ENCODE measurements around the gene PPP2R5D. TPM values are rescaled to one million over a fixed set of nuclear protein-coding genes. Genes with fewer than 3 reads are reported as not detected.

The PPP2R5D gene
- total RNA-seq, 1 experiment from 2014 or later = 53.5 TPM

DNA sequence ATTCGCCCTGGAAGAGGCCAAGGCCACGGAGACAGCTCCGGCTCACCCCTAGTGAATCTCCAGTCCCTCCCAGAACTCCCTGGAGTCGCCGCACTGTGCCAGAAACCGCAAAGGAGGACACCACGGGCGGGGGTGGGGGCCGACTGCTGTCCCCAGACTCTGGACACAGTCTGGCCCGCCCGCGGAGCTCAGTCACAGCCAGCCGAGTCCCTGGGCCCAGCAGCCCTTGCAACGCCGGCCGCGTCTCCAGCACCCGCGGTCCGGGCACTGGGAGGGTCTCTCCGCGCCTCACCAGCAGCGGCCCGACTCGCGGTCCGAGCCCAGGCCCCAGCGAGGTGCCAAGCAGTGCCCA lies 5.9 kb upstream of the PPP2R5D start:
- TF ChIP-seq, protein P1, sequence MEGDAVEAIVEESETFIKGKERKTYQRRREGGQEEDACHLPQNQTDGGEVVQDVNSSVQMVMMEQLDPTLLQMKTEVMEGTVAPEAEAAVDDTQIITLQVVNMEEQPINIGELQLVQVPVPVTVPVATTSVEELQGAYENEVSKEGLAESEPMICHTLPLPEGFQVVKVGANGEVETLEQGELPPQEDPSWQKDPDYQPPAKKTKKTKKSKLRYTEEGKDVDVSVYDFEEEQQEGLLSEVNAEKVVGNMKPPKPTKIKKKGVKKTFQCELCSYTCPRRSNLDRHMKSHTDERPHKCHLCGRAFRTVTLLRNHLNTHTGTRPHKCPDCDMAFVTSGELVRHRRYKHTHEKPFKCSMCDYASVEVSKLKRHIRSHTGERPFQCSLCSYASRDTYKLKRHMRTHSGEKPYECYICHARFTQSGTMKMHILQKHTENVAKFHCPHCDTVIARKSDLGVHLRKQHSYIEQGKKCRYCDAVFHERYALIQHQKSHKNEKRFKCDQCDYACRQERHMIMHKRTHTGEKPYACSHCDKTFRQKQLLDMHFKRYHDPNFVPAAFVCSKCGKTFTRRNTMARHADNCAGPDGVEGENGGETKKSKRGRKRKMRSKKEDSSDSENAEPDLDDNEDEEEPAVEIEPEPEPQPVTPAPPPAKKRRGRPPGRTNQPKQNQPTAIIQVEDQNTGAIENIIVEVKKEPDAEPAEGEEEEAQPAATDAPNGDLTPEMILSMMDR (conservative IDR thresholded peaks at IDR 0.05) = no peak
- WGBS (ENCODE audit: extremely low coverage, insufficient read length, low lambda C conversion rate) = no CpG with 5 or more reads among the region's 28 CpGs
- Histone ChIP-seq H3K9ac (ENCODE audit: extremely low read depth, insufficient read length, low read length) (peak overlapping the region; percentile 2), H3K79me1 (ENCODE audit: insufficient read depth, low read depth, low read length, poor library complexity, severe bottlenecking) (no peaks in the 10 kb centered on the region), H2AFZ (ENCODE audit: low read length) (no peak overlapping the region), H3K23me2 (ENCODE audit: insufficient read length, low read depth, low read length, poor library complexity, severe bottlenecking) (peaks cover 11% of the 10 kb centered on the region), H3K9me3 (ENCODE audit: control insufficient read depth, low read depth, low read length) (no peaks in the 10 kb centered on the region), H3K18ac (ENCODE audit: insufficient read length, low read depth, low read length) (no peak overlapping the region), H2BK20ac (ENCODE audit: low read depth, low read length, poor library complexity, severe bottlenecking) (no peak overlapping the region), H2BK5ac (ENCODE audit: insufficient read length, low read length) (no peak overlapping the region), H4K91ac (ENCODE audit: insufficient read length, low read depth, low read length) (no peak overlapping the region), H3K4me1 (ENCODE audit: insufficient read depth, low read length) (no peaks in the 10 kb centered on the region; the same call in 1 of the 2 replicates), H3T11ph (ENCODE audit: low read length) (no peak overlapping the region), H4K20me1 (ENCODE audit: control insufficient read depth, insufficient read depth, insufficient read length) (no peaks in the 10 kb centered on the region), H4K8ac (replicated peaks; ENCODE audit: insufficient read length, low read depth, low read length) (no peak overlapping the region), H2BK12ac (ENCODE audit: insufficient read length, low read depth, low read length) (no peak overlapping the region), H4K5ac (ENCODE audit: insufficient read length, low read depth, low read length) (no peak overlapping the region), H3K27ac (ENCODE audit: insufficient read length, low read depth, low read length) (no peak overlapping the region), H3K27me3 (ENCODE audit: insufficient read depth, low read length) (no peaks in the 10 kb centered on the region), H3K56ac (ENCODE audit: insufficient read length, low read depth, low read length) (no peak overlapping the region), H3K79me2 (ENCODE audit: insufficient read depth, low read length) (no peaks in the 10 kb centered on the region), H2AK5ac (ENCODE audit: insufficient read length, low read length) (no peak overlapping the region), H2BK120ac (ENCODE audit: low read depth, low read length, poor library complexity, severe bottlenecking) (no peak overlapping the region), H3K4me2 (ENCODE audit: insufficient read depth, insufficient read length, low read length) (peak overlapping the region; percentile 76), H3K23ac (ENCODE audit: insufficient read length, low read depth, low read length) (no peak overlapping the region), H3K4ac (ENCODE audit: low read depth, low read length) (no peak overlapping the region), H2BK15ac (ENCODE audit: low read depth, low read length) (no peak overlapping the region), H3K14ac (ENCODE audit: insufficient read depth, low read length) (no peak overlapping the region)
- DNase-seq = peak; percentile 41
- Mint-ChIP-seq H3K9me3 (no peaks in the 10 kb centered on the region), H3K36me3 (ENCODE audit: insufficient read depth in 1 of 3, low read depth in 3 of 3) (peaks cover 4 to 10% (median 7%) of the 10 kb centered on the region in 3 experiments; a peak in 4 of 7 replicates), H3K4me3 (peak overlapping the region; percentile 83 to 87), H3K27ac (peak overlapping the region in 2 of 3 experiments; percentile 44 to 53; a peak in 2 of 7 replicates), H3K27me3 (ENCODE audit: low read depth) (no peaks in the 10 kb centered on the region), H3K4me1 (peaks cover 13 to 17% of the 10 kb centered on the region in 2 experiments)

Data from H9 (cell line).